ENCODE measurements around the gene LRRC53.

The LRRC53 gene

DNA sequence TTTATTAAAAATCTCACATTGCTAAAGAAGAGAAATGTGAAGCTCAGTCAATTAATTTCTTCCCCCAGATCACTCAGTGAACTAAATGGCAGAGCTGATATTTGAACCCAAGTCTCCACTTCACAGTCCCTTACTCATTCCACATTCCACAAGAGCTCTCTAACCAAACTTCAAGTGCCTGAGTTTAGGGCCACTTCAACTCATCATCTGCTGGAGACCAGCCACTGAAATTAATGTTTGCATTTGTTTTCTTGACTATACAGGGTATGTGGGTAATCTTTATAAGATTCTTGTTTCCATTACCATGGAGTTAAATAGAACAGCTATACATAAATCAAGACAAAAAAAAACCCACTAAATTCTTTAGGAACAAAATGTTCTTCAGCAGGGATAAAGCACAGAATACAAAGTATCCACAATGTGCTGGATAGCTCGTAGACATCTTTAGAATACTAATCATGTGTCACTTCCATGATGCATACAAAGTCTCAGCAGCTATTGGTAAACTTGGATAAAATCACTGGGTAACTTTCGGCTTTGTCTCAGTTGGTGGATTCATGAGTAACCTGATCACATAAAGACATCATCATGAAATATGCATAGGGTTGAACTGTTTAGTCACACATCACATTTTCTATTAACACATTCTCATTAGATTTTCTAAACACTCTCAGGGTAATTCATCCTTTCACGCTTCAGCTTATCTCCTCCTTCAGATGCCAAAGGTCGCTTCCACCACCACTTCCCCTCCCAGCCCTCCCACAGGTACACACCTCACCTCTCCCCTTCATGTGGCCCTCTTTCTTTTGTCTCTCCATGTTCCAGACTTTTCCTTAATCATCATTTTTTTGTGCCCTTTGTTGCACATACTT is 89.8 kb downstream of the LRRC53 start:
- no peak for DNase-seq (ENCODE audit: low read depth in 2 of 2)
- H3K4me3 ChIP-seq (replicated peaks in 1 of 2; ENCODE audit: low read depth in 2 of 2, low read length in 2 of 2): no peak overlapping the region
- TF ChIP-seq, protein P1, sequence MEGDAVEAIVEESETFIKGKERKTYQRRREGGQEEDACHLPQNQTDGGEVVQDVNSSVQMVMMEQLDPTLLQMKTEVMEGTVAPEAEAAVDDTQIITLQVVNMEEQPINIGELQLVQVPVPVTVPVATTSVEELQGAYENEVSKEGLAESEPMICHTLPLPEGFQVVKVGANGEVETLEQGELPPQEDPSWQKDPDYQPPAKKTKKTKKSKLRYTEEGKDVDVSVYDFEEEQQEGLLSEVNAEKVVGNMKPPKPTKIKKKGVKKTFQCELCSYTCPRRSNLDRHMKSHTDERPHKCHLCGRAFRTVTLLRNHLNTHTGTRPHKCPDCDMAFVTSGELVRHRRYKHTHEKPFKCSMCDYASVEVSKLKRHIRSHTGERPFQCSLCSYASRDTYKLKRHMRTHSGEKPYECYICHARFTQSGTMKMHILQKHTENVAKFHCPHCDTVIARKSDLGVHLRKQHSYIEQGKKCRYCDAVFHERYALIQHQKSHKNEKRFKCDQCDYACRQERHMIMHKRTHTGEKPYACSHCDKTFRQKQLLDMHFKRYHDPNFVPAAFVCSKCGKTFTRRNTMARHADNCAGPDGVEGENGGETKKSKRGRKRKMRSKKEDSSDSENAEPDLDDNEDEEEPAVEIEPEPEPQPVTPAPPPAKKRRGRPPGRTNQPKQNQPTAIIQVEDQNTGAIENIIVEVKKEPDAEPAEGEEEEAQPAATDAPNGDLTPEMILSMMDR (IDR thresholded peaks at IDR 0.05; ENCODE audit: low read depth, low read length): no peak

DNA sequence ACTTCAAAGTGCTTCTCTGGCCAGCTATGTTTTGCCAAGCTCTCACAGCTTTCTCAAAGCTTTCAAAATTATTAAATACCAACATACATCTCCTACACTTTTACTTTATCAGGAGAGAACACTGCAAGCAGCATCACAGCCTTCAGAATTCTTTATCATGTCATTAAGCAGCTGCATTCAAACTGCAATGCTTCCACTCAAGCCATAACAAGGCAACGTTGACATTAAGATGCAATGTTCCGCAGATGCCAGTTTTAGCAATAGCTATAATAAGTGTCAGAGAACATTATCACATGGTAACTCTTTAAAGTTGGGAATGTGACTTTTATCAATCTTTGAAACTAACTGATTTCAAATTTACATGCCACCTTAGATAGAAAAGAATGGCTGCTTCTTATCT is 91.9 kb downstream of the LRRC53 start:
- no peak for DNase-seq (ENCODE audit: low read depth in 2 of 2)
- H3K4me3 ChIP-seq (replicated peaks in 1 of 2; ENCODE audit: low read depth in 2 of 2, low read length in 2 of 2): no peak overlapping the region
- TF ChIP-seq, protein P1 (IDR thresholded peaks at IDR 0.05; ENCODE audit: low read depth, low read length): no peak

Data from cardiac fibroblast (primary cell).